ENCODE results near the gene CCND2. TPM values are rescaled to one million over a fixed set of nuclear protein-coding genes. Genes with fewer than 3 reads are reported as not detected.

Gene CCND2
- total and polyA plus RNA-seq, 9 donors: 4.0 to 105 (median 45.4) TPM

DNA sequence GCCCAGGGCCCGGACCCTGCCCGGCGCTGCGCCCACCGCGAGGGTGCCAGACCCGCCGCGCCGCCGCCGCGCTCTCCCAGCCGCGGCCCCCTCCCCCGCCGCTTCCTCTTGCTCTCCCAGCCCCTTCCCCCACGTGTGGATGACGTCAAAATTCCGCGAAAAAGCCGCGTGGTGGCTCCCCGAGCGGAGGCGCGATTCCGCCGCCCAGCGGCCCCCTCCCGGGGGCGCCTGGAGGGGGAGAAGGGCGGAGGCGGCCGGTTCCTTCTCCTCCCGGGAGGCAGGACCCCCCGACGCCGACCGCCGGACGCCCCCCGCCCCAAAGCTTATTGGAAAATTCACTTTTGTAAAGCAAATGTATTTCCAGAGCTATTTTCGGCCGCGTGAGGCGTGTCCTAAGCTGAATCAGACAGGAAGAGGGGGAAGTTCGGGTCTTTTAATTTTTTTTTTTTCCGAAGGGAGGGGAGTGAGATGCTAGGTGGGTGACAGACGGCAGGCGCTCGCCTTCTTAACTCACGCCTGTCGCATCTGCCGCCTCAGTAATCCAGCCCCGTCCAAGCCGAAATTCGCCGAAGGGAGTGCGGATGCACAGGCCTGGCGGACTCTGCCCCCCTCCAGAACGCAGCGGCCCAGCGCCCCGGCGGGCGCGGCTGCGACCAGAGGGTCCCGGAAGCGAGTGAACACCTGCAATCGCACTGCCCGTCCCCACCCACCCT, 4.1 kb upstream of the CCND2 start:
- intact Hi-C loops (cut with DNase I): no loop called here
- H3K36me3 ChIP-seq: no peaks in the 10 kb centered on the region
- peaks cover 16% of the 10 kb centered on the region for H3K4me1 ChIP-seq (ENCODE audit: insufficient read depth)
- DNase-seq: peak; percentile 77 to 83 (median 82)
- WGBS, 3 donors: 1 to 2% (median 2%) methylated on average over 68 to 73 of the region's 73 CpGs
- H3K27ac ChIP-seq: peak overlapping the region in 1 of 2 donors; percentile 3
- no peaks in the 10 kb centered on the region for H3K9me3 ChIP-seq
- no peaks in the 10 kb centered on the region for H3K27me3 ChIP-seq
- TF ChIP-seq POLR2A (IDR thresholded peaks at IDR 0.05): peak; percentile 30
- TF ChIP-seq EP300 (IDR thresholded peaks at IDR 0.05): no peak
- TF ChIP-seq, protein P1, sequence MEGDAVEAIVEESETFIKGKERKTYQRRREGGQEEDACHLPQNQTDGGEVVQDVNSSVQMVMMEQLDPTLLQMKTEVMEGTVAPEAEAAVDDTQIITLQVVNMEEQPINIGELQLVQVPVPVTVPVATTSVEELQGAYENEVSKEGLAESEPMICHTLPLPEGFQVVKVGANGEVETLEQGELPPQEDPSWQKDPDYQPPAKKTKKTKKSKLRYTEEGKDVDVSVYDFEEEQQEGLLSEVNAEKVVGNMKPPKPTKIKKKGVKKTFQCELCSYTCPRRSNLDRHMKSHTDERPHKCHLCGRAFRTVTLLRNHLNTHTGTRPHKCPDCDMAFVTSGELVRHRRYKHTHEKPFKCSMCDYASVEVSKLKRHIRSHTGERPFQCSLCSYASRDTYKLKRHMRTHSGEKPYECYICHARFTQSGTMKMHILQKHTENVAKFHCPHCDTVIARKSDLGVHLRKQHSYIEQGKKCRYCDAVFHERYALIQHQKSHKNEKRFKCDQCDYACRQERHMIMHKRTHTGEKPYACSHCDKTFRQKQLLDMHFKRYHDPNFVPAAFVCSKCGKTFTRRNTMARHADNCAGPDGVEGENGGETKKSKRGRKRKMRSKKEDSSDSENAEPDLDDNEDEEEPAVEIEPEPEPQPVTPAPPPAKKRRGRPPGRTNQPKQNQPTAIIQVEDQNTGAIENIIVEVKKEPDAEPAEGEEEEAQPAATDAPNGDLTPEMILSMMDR (IDR thresholded peaks at IDR 0.05): peak in 1 of 3 donors; percentile 18
- peak overlapping the region; percentile 43 for H3K4me3 ChIP-seq

DNA sequence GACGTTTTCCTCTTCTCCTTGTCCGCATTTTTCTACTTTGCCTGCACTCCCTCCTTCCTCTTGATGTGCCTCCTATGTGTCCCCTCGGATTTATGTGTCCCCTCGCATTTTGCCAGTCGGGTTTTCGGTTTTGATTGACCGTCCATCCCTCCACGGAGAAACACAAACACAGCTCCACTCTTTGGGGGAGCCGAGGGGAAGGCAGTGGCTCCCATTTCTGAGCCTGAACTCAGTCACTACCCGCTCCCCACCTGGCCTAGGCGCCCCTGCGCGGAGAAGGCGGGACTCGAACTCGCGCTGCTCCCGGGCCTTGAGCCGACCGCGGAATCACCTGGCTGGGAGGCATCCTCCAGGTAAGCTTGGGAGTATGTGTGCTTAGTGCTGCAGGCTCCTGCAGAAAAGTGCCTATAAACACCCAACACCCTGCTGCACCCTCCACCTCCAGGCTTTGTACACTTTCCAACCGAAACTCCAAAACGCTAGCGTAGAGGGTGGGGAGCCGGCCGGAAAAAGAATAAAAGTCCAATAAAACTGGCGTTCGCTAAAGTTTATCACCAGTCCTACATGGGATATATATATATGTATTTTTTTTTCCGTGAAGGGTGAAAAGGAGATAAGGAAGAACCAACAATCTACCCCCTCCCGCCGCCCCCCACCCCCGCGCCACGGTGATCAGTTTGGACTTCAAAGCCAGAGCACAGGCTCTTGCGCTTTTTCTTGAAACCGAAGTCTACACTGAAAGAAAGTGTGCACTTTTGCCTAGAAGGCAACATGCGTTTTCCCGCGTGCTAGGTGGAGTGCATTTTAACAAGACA, 3.3 kb upstream of the CCND2 start:
- peak in 1 of 5 donors; percentile 40 for DNase-seq
- no peak for TF ChIP-seq POLR2A (IDR thresholded peaks at IDR 0.05)
- TF ChIP-seq EP300 (IDR thresholded peaks at IDR 0.05): no peak
- TF ChIP-seq, protein P1 (IDR thresholded peaks at IDR 0.05): no peak
- H3K4me1 ChIP-seq (ENCODE audit: insufficient read depth): peaks cover 16% of the 10 kb centered on the region

DNA sequence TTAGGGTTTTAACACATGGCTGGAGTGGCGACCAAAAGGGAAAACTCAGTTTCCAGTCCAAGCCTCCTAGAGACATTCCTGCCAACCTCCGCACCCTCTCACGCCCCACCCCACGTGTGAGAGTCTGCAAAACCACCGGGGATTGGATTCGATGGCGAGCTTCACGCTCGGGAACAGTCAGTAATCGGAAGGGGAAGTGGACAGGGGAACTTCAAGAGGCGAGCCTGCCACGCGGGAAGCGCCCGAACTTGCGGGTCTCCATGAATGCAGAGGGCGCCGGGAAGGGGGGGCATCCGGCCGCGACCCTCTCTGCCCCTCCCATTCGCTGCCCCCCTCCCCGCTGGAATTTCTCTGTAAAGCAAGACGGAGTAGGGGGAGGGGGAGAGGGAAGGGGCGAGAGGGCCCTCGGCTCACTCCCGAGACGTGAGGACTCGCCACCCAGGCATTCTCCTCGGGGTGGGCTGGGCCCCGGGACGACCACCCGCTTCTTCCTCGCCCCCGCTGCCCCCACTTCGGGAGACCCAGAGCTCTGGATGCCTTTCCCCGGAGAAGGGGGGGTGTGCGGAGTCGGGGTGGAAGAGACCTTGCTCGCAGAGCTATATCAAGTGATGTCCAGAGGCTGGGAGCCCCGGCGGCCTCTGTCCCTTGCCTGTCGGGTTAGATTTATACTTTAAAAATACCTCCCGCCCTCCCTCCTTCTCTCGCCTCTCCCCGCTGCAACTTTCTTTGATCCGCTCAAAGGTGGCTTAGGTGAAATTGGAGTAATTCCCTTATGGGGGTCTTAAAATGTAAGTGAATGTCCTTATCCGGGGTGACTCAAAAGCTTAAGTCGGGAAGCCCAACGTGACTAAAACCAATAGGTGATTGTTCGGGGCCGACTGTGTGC, 2.5 kb upstream of the CCND2 start:
- intact Hi-C loops (cut with DNase I): loop anchor here (5.0 to 10.0 kb wide), 4 partner anchors 236 to 966 kb away; no protein-coding TSS in a partner anchor
- DNase-seq: peak in 4 of 5 donors; percentile 27 to 50 (median 44)
- Histone ChIP-seq H3K36me3 (no peaks in the 10 kb centered on the region), H3K27ac (no peak overlapping the region), H3K9me3 (no peaks in the 10 kb centered on the region), H3K4me3 (peak overlapping the region; percentile 43), H3K27me3 (no peaks in the 10 kb centered on the region), H3K4me1 (ENCODE audit: insufficient read depth) (peaks cover 16% of the 10 kb centered on the region)
- WGBS, 3 donors: 1 to 2% (median 2%) methylated on average over 51 to 52 of the region's 52 CpGs
- TF ChIP-seq, protein P1 (IDR thresholded peaks at IDR 0.05): no peak
- TF ChIP-seq EP300 (IDR thresholded peaks at IDR 0.05): no peak

More for the DNA sequence above, 3.3 kb upstream of the CCND2 start:
- no peaks in the 10 kb centered on the region for H3K36me3 ChIP-seq
- no peak overlapping the region for H3K27ac ChIP-seq
- WGBS, 3 donors: 4 to 7% (median 6%) methylated on average over 39 of the region's 39 CpGs
- intact Hi-C loops (cut with DNase I): loop anchor here (5.0 to 10.0 kb wide), 4 partner anchors 235 to 965 kb away; no protein-coding TSS in a partner anchor
- no peaks in the 10 kb centered on the region for H3K9me3 ChIP-seq
- H3K27me3 ChIP-seq: no peaks in the 10 kb centered on the region
- H3K4me3 ChIP-seq: peak overlapping the region; percentile 43

Data from ovary (tissue), 9 donors.